HG02642 (cell line): Measurements from ENCODE around the gene NUCB1.

Source experiments
- ATAC-seq: cut with Tn5 transposase; IDR thresholded peaks from one replicate; pipeline ENCODE4 v1.9.1; 2021; ENCODE audit warnings: mild to moderate bottlenecking; ENCODE audit not compliant: unreplicated experiment, poor library complexity

The NUCB1 gene

GRCh38 chr19:48970139-48970766 lies 70.1 kb downstream of the NUCB1 start:
- ATAC-seq = no peak

GRCh38 chr19:48970923-48971395 lies 70.8 kb downstream of the NUCB1 start:
- no peak for ATAC-seq
